Stimulated activated CD8-positive, alpha-beta memory T cell treated with anti-CD3 and anti-CD28 coated beads, Interleukin-15, amount 100 ng/mL, for 24 hours (primary cell): Measurements from ENCODE around the gene AP5B1.

Source experiments
- DNase-seq: peaks from one replicate; pipeline ENCODE4 v3.0.0-alpha.2; 2020; ENCODE audit warnings: low read depth

AP5B1 gene

GRCh38 chr11:65801153-65801987, 20.6 kb upstream of the AP5B1 start:
- DNase-seq, result no peak

GRCh38 chr11:65798882-65799281, 18.1 kb upstream of the AP5B1 start:
- no peak for DNase-seq

GRCh38 chr11:65797711-65798110, 16.9 kb upstream of the AP5B1 start:
- no peak for DNase-seq

- no peak for DNase-seq
These were observed 16.2 kb upstream of the AP5B1 start for GRCh38 chr11:65796726-65797601.

- DNase-seq, result no peak
These were observed 14.1 kb upstream of the AP5B1 start for GRCh38 chr11:65794570-65795510.

- DNase-seq, result no peak
These were observed 13.0 kb upstream of the AP5B1 start for GRCh38 chr11:65793625-65794400.

GRCh38 chr11:65793144-65793581, 12.4 kb upstream of the AP5B1 start:
- DNase-seq, result no peak

- no peak for DNase-seq
These were observed 11.7 kb upstream of the AP5B1 start for GRCh38 chr11:65792456-65792855.

GRCh38 chr11:65791719-65792213, 11.0 kb upstream of the AP5B1 start:
- no peak for DNase-seq

- no peak for DNase-seq
These were observed 10.3 kb upstream of the AP5B1 start for GRCh38 chr11:65790902-65791650.

GRCh38 chr11:65790104-65790901, 9.5 kb upstream of the AP5B1 start:
- no peak for DNase-seq

- no peak for DNase-seq
These were observed 8.7 kb upstream of the AP5B1 start for GRCh38 chr11:65789230-65790103.

GRCh38 chr11:65788821-65789220, 8.0 kb upstream of the AP5B1 start:
- no peak for DNase-seq

- no peak for DNase-seq
These were observed 7.2 kb upstream of the AP5B1 start for GRCh38 chr11:65787649-65788622.

GRCh38 chr11:65786786-65787636, 6.2 kb upstream of the AP5B1 start, which contains the start of gene OVOL1:
Gene OVOL1, plus strand, starts transcription at chr11:65787063. Its CDS starts 311 bp downstream, at chr11:65787374.
- DNase-seq, result no peak
